Lung (tissue), 12 donors: Measurements from ENCODE around the gene CHRNA4. TPM values are rescaled to one million over a fixed set of nuclear protein-coding genes. Genes with fewer than 3 reads are reported as not detected.

ENCODE experiments used
- ATAC-seq: fragments of 200-7000 bp; cut with Tn5 transposase; one replicate; pipeline ENCODE4 v1.9.1; 2020; ENCODE audit warnings: moderate number of reproducible peaks; ENCODE audit not compliant: insufficient read depth, low FRiP score
- DNase-seq, 3 donors: peaks; one replicate each; pipeline ENCODE4 v3.0.0-alpha.2; 2013 to 2017
- H3K27ac ChIP-seq, 2 donors: one replicate each; pipeline ENCODE4 v1.5.1; 2013; ENCODE audit warnings: mild to moderate bottlenecking in 2 of 2, moderate library complexity in 2 of 2, control low read depth in 1 of 2, inconsistent platforms in 1 of 2, low read depth in 1 of 2, low read length in 1 of 2
- H3K27me3 ChIP-seq, 3 donors: one replicate each; pipeline ENCODE4 v1.5.1; 2013; ENCODE audit warnings: low read length in 2 of 3; ENCODE audit not compliant: control insufficient read depth in 3 of 3, insufficient read depth in 3 of 3
- H3K36me3 ChIP-seq, 4 donors: one replicate each; pipeline ENCODE4 v1.5.1; 2013; ENCODE audit warnings: low read length in 4 of 4, mild to moderate bottlenecking in 1 of 4, moderate library complexity in 1 of 4; ENCODE audit not compliant: control insufficient read depth in 4 of 4, insufficient read depth in 4 of 4
- H3K4me1 ChIP-seq, 5 donors: one replicate each; pipeline ENCODE4 v1.5.1; 2013; ENCODE audit warnings: low read length in 5 of 5, mild to moderate bottlenecking in 2 of 5, moderate library complexity in 1 of 5; ENCODE audit not compliant: control insufficient read depth in 5 of 5, insufficient read depth in 5 of 5
- H3K4me3 ChIP-seq: one replicate; pipeline ENCODE4 v1.5.1; 2013; ENCODE audit warnings: mild to moderate bottlenecking, control low read depth, moderate library complexity
- H3K9ac ChIP-seq, 2 donors: one replicate each; pipeline ENCODE4 v1.5.1; 2013; ENCODE audit warnings: low read length in 2 of 2, control low read depth in 1 of 2; ENCODE audit not compliant: insufficient read depth in 1 of 2
- H3K9me3 ChIP-seq, 4 donors: one replicate each; pipeline ENCODE4 v1.5.1; 2013; ENCODE audit warnings: low read length in 3 of 4, mild to moderate bottlenecking in 1 of 4, moderate library complexity in 1 of 4; ENCODE audit not compliant: control insufficient read depth in 4 of 4, insufficient read depth in 3 of 4
- WGBS, 2 donors: extraction: QIAGEN DNeasy Blood & Tissue Kit; methylation state at CpG; one replicate each; pipeline ENCODE4 v1.1.7; 2013; 5-methylcytosine and 5-hydroxymethylcytosine counted together
- polyA plus RNA-seq, 2 donors: library from polyadenylated mRNA; stranded (reverse); fragments of 200-250 nt; gene quantifications; one replicate each; pipeline ENCODE4 v1.2.1, GENCODE V29; 2013
- total RNA-seq, 2 donors: library from RNA; depleted of rRNA in 1 of 2; stranded (reverse); fragments of >200 nt in 1 of 2; gene quantifications; one replicate each; pipeline ENCODE4 v1.2.1, GENCODE V29; 2014 to 2021
- TF ChIP-seq, protein P1 (sequence below): IDR thresholded peaks from 2 replicates; pipeline ENCODE4 v1.5.1; 2012; ENCODE audit warnings: mild to moderate bottlenecking; ENCODE audit errors: control extremely low read depth, extremely low read depth
- donor health status: control.
- donor health status: control.
- donor health status: Bipolar disorder and iron deficiency.
- donor health status: healthy.
- donor health status: DM: yes; HTN: yes; CAD: no.

Gene CHRNA4
- total and polyA plus RNA-seq, 4 donors = 0.01 to 1.1 (median 0.46) TPM

DNA sequence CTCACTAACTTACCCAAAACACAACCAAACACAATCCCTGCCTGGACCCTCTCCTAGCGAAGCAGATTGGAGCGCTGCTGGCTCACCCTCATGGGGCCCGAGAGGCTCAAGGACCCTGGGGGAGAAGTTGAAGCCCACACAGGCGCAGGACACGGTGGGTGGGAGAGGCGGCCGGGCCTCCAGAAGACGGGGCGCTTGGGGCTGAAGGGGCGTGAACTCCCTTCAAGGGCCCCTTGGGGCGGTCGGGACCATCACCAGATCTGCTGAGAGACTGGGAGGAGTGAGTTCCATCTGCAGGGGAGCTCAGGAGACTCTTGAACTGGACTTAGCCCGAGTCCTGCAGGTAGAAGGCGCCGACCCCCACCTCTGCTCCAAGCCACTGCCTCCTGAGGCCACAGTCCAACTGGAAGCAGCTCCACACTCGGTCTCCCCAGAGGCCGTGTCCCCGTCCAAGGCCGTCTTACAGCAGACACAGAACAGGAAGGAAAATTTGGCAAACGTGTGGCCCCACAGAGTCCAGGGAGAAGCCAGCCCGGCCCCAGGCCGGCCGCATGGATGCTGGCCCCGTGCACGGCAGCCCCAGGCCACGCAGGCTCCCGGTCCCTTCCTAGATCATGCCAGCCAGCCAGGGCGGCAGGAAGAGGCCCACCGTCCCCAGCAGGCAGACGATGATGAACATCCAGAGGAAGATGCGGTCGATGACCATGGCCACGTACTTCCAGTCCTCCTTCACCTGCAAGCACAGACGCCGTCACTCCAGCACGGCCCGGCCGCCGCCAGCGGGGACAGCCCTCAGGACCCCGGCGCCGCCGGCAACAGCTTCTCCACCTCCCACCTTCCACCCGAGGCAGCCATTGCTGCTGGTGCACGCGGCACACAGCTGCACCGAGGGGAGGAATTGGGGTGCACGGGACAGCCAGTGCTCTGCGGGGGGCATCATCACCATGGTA lies 14.7 kb downstream of the CHRNA4 start:
- Histone ChIP-seq H3K9ac (no peak overlapping the region), H3K4me3 (no peak overlapping the region), H3K27me3 (peaks cover 0 to 6% (median 4%) of the 10 kb centered on the region in 3 donors), H3K27ac (no peak overlapping the region), H3K4me1 (peaks cover 0 to 49% (median 3%) of the 10 kb centered on the region in 5 donors), H3K9me3 (no peaks in the 10 kb centered on the region), H3K36me3 (no peaks in the 10 kb centered on the region)
- ATAC-seq = no peak
- no peak for DNase-seq
- 70 to 81% methylated on average over 50 of the region's 50 CpGs for WGBS, 2 donors
- TF ChIP-seq, protein P1, sequence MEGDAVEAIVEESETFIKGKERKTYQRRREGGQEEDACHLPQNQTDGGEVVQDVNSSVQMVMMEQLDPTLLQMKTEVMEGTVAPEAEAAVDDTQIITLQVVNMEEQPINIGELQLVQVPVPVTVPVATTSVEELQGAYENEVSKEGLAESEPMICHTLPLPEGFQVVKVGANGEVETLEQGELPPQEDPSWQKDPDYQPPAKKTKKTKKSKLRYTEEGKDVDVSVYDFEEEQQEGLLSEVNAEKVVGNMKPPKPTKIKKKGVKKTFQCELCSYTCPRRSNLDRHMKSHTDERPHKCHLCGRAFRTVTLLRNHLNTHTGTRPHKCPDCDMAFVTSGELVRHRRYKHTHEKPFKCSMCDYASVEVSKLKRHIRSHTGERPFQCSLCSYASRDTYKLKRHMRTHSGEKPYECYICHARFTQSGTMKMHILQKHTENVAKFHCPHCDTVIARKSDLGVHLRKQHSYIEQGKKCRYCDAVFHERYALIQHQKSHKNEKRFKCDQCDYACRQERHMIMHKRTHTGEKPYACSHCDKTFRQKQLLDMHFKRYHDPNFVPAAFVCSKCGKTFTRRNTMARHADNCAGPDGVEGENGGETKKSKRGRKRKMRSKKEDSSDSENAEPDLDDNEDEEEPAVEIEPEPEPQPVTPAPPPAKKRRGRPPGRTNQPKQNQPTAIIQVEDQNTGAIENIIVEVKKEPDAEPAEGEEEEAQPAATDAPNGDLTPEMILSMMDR = no peak

DNA sequence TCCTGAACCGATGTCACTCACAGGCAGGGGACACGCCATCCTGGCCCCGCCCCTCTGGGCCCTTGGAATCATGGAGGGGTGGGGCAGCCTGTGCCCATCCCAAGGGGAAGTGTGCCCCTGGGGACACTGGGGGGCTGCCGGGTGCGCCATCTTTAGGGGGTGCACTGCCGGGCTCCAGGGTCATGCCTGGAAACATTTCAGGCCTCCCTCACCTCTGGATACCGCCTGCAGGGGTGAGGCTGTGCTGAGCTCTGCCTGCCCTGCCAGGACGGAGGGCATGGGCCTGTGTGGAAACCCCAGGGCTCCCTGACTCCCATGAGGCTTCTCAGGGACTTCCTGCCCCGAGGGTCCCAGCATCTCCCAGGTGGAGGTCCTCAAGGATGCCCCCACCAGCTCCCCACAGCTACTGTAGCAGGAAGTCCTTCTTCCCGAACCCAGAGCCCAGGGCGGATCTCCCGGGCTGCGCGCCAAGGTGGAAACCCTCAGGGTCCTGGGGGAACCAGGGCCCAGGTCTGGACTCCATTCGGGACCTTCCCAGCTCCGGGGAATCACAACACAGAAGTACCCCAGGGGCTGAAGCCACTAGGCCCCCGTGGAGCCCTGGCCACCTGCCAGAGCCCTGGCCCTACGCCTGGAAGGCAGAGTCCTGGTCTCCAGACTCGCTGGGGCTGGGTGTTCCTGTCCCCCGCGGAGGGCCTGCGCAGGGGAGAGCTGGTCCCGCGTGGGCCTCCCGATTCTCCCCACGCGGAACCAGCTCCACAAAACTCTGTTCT lies 15.6 kb downstream of the CHRNA4 start:
- Histone ChIP-seq H3K27ac (no peak overlapping the region), H3K9ac (no peak overlapping the region), H3K4me3 (no peak overlapping the region), H3K27me3 (peaks cover 0 to 6% (median 4%) of the 10 kb centered on the region in 3 donors), H3K9me3 (no peaks in the 10 kb centered on the region), H3K4me1 (peaks cover 0 to 49% (median 3%) of the 10 kb centered on the region in 5 donors), H3K36me3 (no peaks in the 10 kb centered on the region)
- WGBS, 2 donors = 53 to 66% methylated on average over 27 of the region's 27 CpGs
- ATAC-seq (no peak), DNase-seq (peak; percentile 70 to 84 (median 81))
- TF ChIP-seq, protein P1 = no peak

DNA sequence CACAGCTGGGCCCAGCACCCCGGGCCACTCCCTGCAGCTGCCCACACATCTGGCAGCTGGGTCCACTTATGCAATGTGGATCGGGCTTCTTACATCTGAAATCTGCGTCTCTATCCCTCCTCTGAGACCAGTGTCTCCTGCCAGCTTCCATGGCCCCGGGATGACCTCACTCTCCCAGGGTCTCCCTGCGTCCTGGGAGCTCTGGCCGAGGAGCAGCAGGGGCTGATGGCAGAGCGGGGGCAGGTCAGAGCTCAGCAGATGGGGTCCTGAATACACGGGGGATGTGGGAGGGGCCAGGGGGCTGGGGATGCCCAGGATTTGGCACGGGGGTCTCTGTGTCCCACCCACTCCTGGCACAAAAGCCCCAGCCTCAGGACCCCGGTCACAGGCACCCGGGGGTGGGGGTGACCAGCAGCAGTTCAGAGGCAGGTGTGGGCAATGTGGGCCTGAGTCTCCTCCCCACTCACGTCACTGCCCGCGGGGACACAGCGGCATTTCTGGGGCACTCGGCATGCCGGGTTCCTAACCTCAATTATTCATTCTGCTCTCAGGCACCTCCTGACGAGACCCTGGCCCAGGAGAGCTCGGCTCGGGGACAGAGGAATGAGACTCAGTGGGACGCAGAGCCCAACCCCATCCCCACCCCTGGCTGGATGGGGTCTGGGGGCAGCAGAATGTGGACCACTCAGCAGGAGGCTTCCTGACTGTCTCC lies 16.4 kb downstream of the CHRNA4 start:
- WGBS, 2 donors = 58 to 68% methylated on average over 21 of the region's 21 CpGs
- H3K4me1 ChIP-seq = peaks cover 0 to 49% (median 3%) of the 10 kb centered on the region in 5 donors
- H3K36me3 ChIP-seq = no peaks in the 10 kb centered on the region
- no peak overlapping the region for H3K4me3 ChIP-seq
- H3K9me3 ChIP-seq = no peaks in the 10 kb centered on the region
- no peak overlapping the region for H3K27ac ChIP-seq
- ATAC-seq = peak; percentile 47
- H3K9ac ChIP-seq = no peak overlapping the region
- H3K27me3 ChIP-seq = peaks cover 0 to 6% (median 4%) of the 10 kb centered on the region in 3 donors
- TF ChIP-seq, protein P1 = no peak
- DNase-seq = peak; percentile 68 to 74 (median 71)
